GM21528 (cell line): Measurements from ENCODE around the gene ZBTB20.

Source experiments
- ATAC-seq: cut with Tn5 transposase; IDR thresholded peaks from one replicate; pipeline ENCODE4 v1.9.1; 2021; ENCODE audit warnings: mild to moderate bottlenecking, moderate library complexity; ENCODE audit not compliant: unreplicated experiment, low FRiP score

The ZBTB20 gene

GRCh38 chr3:114440700-114441099 lies 706.4 kb downstream of the ZBTB20 start:
- ATAC-seq = no peak

- no peak for ATAC-seq
Measured at GRCh38 chr3:114439284-114439683, 707.8 kb downstream of the ZBTB20 start.

DNA sequence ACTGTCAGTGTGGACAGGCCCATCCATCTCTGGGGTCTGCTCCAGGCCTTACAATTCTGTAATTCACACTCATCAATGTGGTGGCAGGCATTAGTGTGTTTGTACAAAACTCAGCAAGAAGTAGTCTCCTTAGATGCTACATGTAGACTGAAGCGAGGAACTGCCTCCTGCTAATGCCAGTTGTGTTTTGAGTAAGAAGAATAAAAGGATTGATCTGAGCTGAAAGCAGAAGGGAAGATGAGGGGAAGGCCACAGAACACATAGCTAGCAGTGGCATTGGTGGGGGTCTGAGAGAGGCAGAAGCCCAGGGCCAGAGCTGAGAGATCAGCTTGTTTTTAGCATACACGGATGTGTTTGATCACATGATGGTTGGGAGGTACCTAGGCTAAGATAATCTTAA lies 709.2 kb downstream of the ZBTB20 start:
- ATAC-seq = no peak

GRCh38 chr3:114436182-114436581 lies 710.9 kb downstream of the ZBTB20 start:
- ATAC-seq = no peak

DNA sequence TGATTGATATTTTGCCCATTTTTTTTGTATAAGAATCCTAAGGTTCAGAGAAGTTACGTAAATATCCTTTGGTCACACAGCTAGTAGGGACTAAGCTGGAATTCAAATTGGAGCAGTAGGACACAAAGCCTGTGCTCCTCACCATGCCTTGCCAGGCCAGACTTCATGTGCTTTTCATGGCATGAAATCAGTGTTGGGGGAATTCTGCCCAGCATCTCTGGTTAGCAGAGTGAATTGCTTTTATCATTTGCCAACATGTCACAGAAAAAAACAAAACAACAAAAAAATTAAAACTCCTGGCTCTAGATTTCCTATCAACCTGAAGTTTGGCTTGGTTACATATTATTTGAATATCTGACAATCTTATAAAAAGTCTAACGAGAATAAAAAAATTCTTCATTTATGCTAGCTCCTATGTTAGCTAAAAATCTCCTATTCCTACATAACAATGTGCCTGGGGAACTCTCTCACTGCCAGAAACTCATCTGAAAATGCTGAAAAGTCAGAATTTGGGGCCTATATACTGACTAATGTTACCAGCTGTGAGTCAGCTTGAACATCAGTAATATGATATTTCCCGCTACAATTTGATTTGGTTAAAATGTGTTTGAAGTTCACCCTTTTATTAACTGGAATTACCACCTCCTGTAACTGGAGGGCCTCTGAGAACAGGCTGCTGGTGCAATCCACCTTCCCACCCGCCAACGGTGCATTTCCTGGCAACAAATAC lies 711.5 kb downstream of the ZBTB20 start:
- no peak for ATAC-seq

- ATAC-seq = no peak
Measured at GRCh38 chr3:114432310-114432709, 714.8 kb downstream of the ZBTB20 start.

- peak; percentile 80 for ATAC-seq
Measured at GRCh38 chr3:114428044-114428595, 719.0 kb downstream of the ZBTB20 start.

DNA sequence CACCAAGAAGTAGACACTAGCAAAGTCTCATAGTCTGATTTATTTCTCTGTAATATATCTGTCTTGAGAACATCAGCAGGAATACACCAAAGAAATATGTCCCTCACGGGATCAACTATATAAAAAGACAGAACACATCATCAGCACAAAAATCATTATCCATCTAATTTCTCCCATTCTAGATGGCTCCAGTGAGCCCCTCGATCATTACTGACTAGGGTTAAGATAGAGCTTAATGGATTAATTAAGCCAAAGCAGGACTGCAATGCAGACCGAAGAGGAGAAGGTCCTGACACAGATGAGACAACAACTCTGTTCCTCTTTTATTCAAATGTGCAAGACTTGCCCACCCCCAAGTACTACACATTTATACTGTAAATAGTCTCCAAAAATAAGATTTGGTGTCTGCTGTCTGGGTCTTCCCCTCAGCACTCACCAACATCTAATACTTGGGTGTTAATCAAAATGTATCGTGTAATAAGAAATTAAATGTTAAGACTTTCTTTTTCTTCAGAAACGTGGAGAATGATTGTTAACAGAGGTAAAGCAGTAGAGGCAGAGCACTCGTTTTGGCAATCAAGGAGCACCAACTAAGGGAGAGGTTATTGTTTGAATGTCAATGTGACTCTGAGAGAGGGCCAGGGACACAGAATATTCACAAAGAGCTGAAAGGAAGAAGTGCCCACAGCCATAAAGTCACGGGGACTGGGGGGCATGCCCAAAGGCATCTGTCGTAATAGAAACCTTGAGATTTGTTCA lies 719.6 kb downstream of the ZBTB20 start:
- ATAC-seq = no peak

- no peak for ATAC-seq
Measured at GRCh38 chr3:114424337-114424736, 722.8 kb downstream of the ZBTB20 start.

GRCh38 chr3:114421204-114421603 lies 725.9 kb downstream of the ZBTB20 start:
- ATAC-seq = no peak

GRCh38 chr3:114420072-114420471 lies 727.0 kb downstream of the ZBTB20 start:
- no peak for ATAC-seq

GRCh38 chr3:114418724-114419543 lies 728.2 kb downstream of the ZBTB20 start:
- peak; percentile 80 for ATAC-seq

DNA sequence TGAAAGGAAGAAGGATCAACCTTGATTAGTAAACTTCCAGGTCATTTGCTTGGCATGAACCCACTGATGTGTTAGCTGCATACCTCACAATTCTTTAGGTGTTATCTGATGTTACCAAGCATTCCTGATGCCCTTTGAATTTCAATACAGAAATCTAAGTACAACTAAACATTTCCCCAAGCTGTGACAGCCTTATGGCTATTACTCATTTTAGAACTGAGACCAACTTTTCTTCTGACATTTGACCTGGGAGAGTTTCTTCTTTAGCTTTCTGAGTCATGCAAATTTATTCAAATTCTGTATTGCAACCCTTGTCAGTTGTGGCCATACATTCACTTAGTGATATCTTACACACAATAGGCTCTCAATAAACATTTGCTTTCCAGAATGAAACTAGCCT lies 729.0 kb downstream of the ZBTB20 start:
- ATAC-seq = peak; percentile 77

- ATAC-seq = no peak
Measured at GRCh38 chr3:114417675-114418074, 729.4 kb downstream of the ZBTB20 start.

DNA sequence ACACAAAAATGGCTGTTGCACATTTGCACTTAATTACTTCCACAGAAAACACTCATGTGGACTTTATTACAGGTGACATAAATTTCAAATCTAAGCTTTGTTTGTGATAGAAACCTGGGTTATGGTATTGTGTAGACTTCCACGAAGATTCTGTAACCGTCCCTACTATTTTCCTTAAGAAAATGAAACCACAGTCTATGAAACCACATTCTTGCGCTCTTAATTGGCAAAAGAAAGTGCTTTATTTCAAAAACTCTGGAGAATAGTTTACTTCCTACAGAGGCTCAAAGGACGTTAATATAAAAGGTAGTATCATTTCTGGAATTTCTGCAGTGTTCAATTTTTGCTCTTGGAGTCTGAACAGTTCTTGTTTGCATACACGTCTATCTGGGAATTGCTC lies 729.8 kb downstream of the ZBTB20 start:
- ATAC-seq = no peak

GRCh38 chr3:114411811-114412803 lies 735.0 kb downstream of the ZBTB20 start:
- peak; percentile 56 for ATAC-seq

GRCh38 chr3:114411190-114411668 lies 735.9 kb downstream of the ZBTB20 start:
- no peak for ATAC-seq

DNA sequence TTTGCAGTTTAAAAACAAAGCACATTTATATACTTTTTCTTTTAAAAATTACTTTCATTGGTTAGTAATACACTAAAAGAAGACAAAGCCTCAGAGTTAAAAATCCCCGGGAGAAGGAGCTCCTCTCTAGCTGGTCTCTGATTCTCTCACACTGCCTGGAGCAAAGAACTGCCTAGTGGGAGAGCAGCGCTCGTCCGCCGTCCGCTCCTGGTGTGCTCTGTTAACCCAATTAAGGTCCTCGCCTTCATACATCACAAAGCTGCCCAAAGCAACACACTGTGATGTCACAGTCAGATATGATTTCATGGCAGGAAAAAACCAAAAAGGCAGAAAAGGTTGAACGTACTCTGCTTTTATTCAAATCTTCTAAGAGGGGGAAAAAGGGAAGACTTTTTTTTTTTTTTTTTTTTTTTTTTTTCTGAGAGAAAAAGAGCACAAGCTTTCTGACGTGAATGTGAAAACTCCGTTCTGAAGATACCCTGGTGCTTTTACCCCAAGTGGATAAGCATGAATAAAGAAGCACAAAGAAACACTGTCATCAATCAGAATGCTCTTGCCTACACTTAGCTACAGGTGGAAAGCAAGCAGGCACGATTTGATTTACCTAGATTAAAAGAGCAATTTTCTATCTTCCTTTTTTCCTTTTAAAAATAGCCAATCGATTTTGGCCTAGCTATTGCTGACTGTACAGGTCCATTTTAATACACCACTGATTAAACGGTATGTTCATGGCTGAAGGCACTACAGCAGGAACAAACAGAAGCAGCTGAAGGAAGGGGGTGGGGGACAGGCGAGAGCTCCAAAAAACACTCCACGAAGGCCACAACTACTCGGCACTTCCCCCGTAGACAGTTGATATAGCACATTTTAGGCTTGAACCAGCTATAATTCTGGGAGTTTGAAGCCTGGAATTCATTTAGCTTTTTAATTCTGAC lies 738.1 kb downstream of the ZBTB20 start:
- no peak for ATAC-seq
